HCT116 (cell line): ENCODE measurements around the gene C1QTNF3. TPM values are rescaled to one million over a fixed set of nuclear protein-coding genes. Genes with fewer than 3 reads are reported as not detected.

Experiments
- ATAC-seq: fragments of 200-7000 bp; cut with Tn5 transposase; 2 replicates; pipeline ENCODE4 v1.9.1; 2020; ENCODE audit warnings: mild to moderate bottlenecking, moderate library complexity
- BruUV-seq: library from RNA; stranded (reverse); fragments of 400-500 nt; replicated peaks from 2 replicates; lab custom pipeline; 2021; lab: Mats Ljungman, UMichigan
- CTCF ChIA-PET: fragments of 300-600 bp; sonication (Branson Sonifier 250); formaldehyde crosslinking; loops from one replicate; lab custom pipeline; 2021; ENCODE audit warnings: antibody characterized with exemption; lab: Charles Lee
- POLR2A ChIA-PET: fragments of 300-600, 350-600 bp; sonication (Branson Sonifier 250); formaldehyde crosslinking; loops from one replicate; lab custom pipeline; 2021; ENCODE audit warnings: antibody characterized with exemption; lab: Charles Lee
- RAD21 ChIA-PET, 2 experiments: fragments of 300-600 bp; sonication (Branson Sonifier 250); formaldehyde crosslinking; loops; one replicate each; lab custom pipeline; 2023; ENCODE audit warnings: low total read pairs in 2 of 2; ENCODE audit not compliant: uncharacterized antibody in 2 of 2, unreplicated experiment in 2 of 2, low non-redundant PET in 1 of 2; lab: Charles Lee
- DNase-seq: peaks from one replicate; pipeline ENCODE4 v3.0.0-alpha.2; 2010; ENCODE audit warnings: low read depth, low spot score
- H2AFZ ChIP-seq: fragments of 200-600 bp; shearing (Covaris generic), sonication (generic); 2 replicates; pipeline ENCODE4 v1.6.1; 2017; ENCODE audit warnings: low read depth, mixed run types, mixed read lengths, antibody characterized with exemption, low read length; ENCODE audit not compliant: poor library complexity, severe bottlenecking
- H3K27ac ChIP-seq: 2 replicates; pipeline ENCODE4 v1.5.1; 2012; ENCODE audit warnings: low read depth, low read length
- H3K27me3 ChIP-seq: fragments of 200-600 bp; sonication (generic); 2 replicates; pipeline ENCODE4 v1.6.1; 2016; ENCODE audit warnings: mixed run types, low read length, mixed read lengths; ENCODE audit not compliant: insufficient read depth
- H3K36me3 ChIP-seq, 2 experiments: fragments of 200-500 bp in 1 of 2; fragments of 200-600 bp in 1 of 2; sonication (Bioruptor generic) in 1 of 2; sonication (generic) in 1 of 2; 2 replicates each; pipeline versions ENCODE4 v1.5.1 to v1.6.1; 2014 to 2016; ENCODE audit warnings: low read length in 2 of 2, inconsistent platforms in 1 of 2, mixed read lengths in 1 of 2, mixed run types in 1 of 2; ENCODE audit not compliant: insufficient read depth in 2 of 2, control insufficient read depth in 1 of 2
- H3K4me1 ChIP-seq, 2 experiments: fragments of 200-600 bp in 1 of 2; sonication (generic) in 1 of 2; 2 replicates each; pipeline versions ENCODE4 v1.5.1 to v1.6.1; 2012 to 2017; ENCODE audit warnings: low read length in 2 of 2, inconsistent platforms in 1 of 2, mild to moderate bottlenecking in 1 of 2, mixed read lengths in 1 of 2, mixed run types in 1 of 2, moderate library complexity in 1 of 2; ENCODE audit not compliant: insufficient read depth in 2 of 2, control insufficient read depth in 1 of 2
- H3K4me2 ChIP-seq: fragments of 200-600 bp; sonication (generic); 2 replicates; pipeline ENCODE4 v1.6.1; 2017; ENCODE audit warnings: mixed run types, low read length, mixed read lengths
- H3K4me3 ChIP-seq, 2 experiments: fragments of 200-600 bp in 1 of 2; sonication (generic) in 1 of 2; replicated peaks in 1 of 2; 2 replicates each; pipeline ENCODE4 v1.5.1; 2011 to 2016; ENCODE audit warnings: low read length in 2 of 2, control low read depth in 1 of 2, low read depth in 1 of 2, mild to moderate bottlenecking in 1 of 2, mixed read lengths in 1 of 2, mixed run types in 1 of 2
- H3K79me2 ChIP-seq: fragments of 200-600 bp; sonication (generic); 2 replicates; pipeline ENCODE4 v1.6.1; 2017; ENCODE audit warnings: mild to moderate bottlenecking, mixed run types, low read length, moderate library complexity, mixed read lengths; ENCODE audit not compliant: insufficient read depth
- H3K9ac ChIP-seq: fragments of 200-600 bp; sonication (generic); 2 replicates; pipeline ENCODE4 v1.6.1; 2016; ENCODE audit warnings: low read length, mixed read lengths
- H3K9me2 ChIP-seq: fragments of 200-600 bp; sonication (generic), shearing (Covaris generic); 2 replicates; pipeline ENCODE4 v1.6.1; 2017; ENCODE audit warnings: mixed run types, mild to moderate bottlenecking, moderate library complexity; ENCODE audit not compliant: insufficient read depth
- H3K9me3 ChIP-seq, 2 experiments: fragments of 200-500 bp in 1 of 2; fragments of 200-600 bp in 1 of 2; sonication (Bioruptor generic) in 1 of 2; sonication (generic) in 1 of 2; 2 replicates each; pipeline ENCODE4 v1.6.1; 2014 to 2017; ENCODE audit warnings: low read length in 2 of 2, mixed read lengths in 2 of 2, inconsistent platforms in 1 of 2, low read depth in 1 of 2, mild to moderate bottlenecking in 1 of 2, mixed run types in 1 of 2, moderate library complexity in 1 of 2; ENCODE audit not compliant: control insufficient read depth in 1 of 2, insufficient read depth in 1 of 2
- H4K20me1 ChIP-seq: fragments of 200-600 bp; sonication (generic), shearing (Covaris generic); 2 replicates; pipeline ENCODE4 v1.6.1; 2017; ENCODE audit warnings: mixed run types, mild to moderate bottlenecking, moderate library complexity; ENCODE audit not compliant: insufficient read depth
- REST ChIP-seq: IDR thresholded peaks from 2 replicates; pipeline ENCODE4 v1.6.1; 2012; ENCODE audit warnings: low read depth
- YY1 ChIP-seq: IDR thresholded peaks from 2 replicates; pipeline ENCODE4 v1.6.1; 2011; ENCODE audit warnings: low read length, low read depth, moderate library complexity, mild to moderate bottlenecking; ENCODE audit not compliant: insufficient replicate concordance; ENCODE audit errors: extremely low read depth
- ZBTB33 ChIP-seq: IDR thresholded peaks from 2 replicates; pipeline ENCODE4 v1.6.1; 2011; ENCODE audit warnings: mild to moderate bottlenecking, low read length, moderate library complexity; ENCODE audit not compliant: insufficient replicate concordance; ENCODE audit errors: extremely low read depth
- intact Hi-C: fragments of 100-400 bp; cut with micrococcal nuclease; formaldehyde crosslinking; loops from 2 replicates; pipeline ENCODE4 v1.10.0; 2022
- total RNA-seq: library from RNA; stranded (reverse); gene quantifications from one replicate; pipeline ENCODE4 v1.2.1, GENCODE V29; 2021; ENCODE audit not compliant: unreplicated experiment

The C1QTNF3 gene
- total RNA-seq, 1 experiment from 2014 or later: 2.6 TPM

- TF ChIP-seq ZBTB33: no peak
- TF ChIP-seq YY1: no peak
Measured at GRCh38 chr5:33978306-33978705, 64.7 kb downstream of the C1QTNF3 start (continued).

GRCh38 chr5:33976307-33976706, 66.7 kb downstream of the C1QTNF3 start:
- no peaks in the 10 kb centered on the region for H3K79me2 ChIP-seq
- CTCF ChIA-PET: interaction anchor here (0.9 kb wide), 1 partner anchor 541 kb away, joined by 3 read pairs; no protein-coding TSS in a partner anchor
- no peaks in the 10 kb centered on the region for H3K9me2 ChIP-seq
- ATAC-seq (no peak), DNase-seq (no peak)
- no TSS peak for BruUV-seq
- H3K4me1 ChIP-seq: no peaks in the 10 kb centered on the region
- POLR2A ChIA-PET: no interaction called here
- TF ChIP-seq REST: no peak
- no peak overlapping the region for H3K4me2 ChIP-seq
- H3K9ac ChIP-seq: no peak overlapping the region
- H3K9me3 ChIP-seq: no peaks in the 10 kb centered on the region
- H3K27me3 ChIP-seq: peaks cover 10% of the 10 kb centered on the region
- H3K27ac ChIP-seq: no peak overlapping the region
- no peaks in the 10 kb centered on the region for H3K36me3 ChIP-seq
- RAD21 ChIA-PET: no interaction called here
- intact Hi-C loops: no loop called here
- H4K20me1 ChIP-seq: no peaks in the 10 kb centered on the region
- no peak overlapping the region for H3K4me3 ChIP-seq
- no peak overlapping the region for H2AFZ ChIP-seq
